HuH-7 (cell line): ENCODE results near the gene SUPT6H.
"Not testable (repeated sequence)": the region's sequence is repeated elsewhere in the genome, so short reads cannot be mapped to it uniquely, and the experiment has no call there.

Source experiments
- DNase-seq: peaks from one replicate; pipeline ENCODE4 v3.0.0; 2011; ENCODE audit warnings: low spot score

SUPT6H gene

GRCh38 chr17:28719021-28719433 is 57.0 kb downstream of the SUPT6H start:
- no peak for DNase-seq

- no peak for DNase-seq
Measured at GRCh38 chr17:28720247-28720996, 58.4 kb downstream of the SUPT6H start.

GRCh38 chr17:28720997-28721329 is 59.0 kb downstream of the SUPT6H start:
- DNase-seq = not testable (repeated sequence)

- no peak for DNase-seq
Measured at GRCh38 chr17:28722417-28723158, 60.6 kb downstream of the SUPT6H start.

GRCh38 chr17:28723159-28723835 is 61.3 kb downstream of the SUPT6H start:
- DNase-seq = no peak

GRCh38 chr17:28723836-28724499 is 62.0 kb downstream of the SUPT6H start:
- not testable (repeated sequence) for DNase-seq

- DNase-seq = no peak
Measured at GRCh38 chr17:28724500-28725165, 62.6 kb downstream of the SUPT6H start.

GRCh38 chr17:28725166-28725659 is 63.2 kb downstream of the SUPT6H start:
- DNase-seq = no peak

- DNase-seq = no peak
Measured at GRCh38 chr17:28725660-28726225, 63.7 kb downstream of the SUPT6H start.

- DNase-seq = peak; percentile 84
Measured at GRCh38 chr17:28726226-28726626, 64.2 kb downstream of the SUPT6H start, which contains the start of gene TLCD1. Gene TLCD1 (minus strand): TSS chr17:28726233. CDS start chr17:28726097, 136 bp downstream.

- peak; percentile 88 for DNase-seq
Measured at GRCh38 chr17:28726627-28727491, 64.9 kb downstream of the SUPT6H start.

- DNase-seq = peak; percentile 95
Measured at GRCh38 chr17:28728364-28729200, 66.6 kb downstream of the SUPT6H start, which contains the start of gene NEK8. Gene NEK8 (plus strand): TSS chr17:28728788. CDS start chr17:28728814, 26 bp downstream.

- no peak for DNase-seq
Measured at GRCh38 chr17:28729950-28730330, 67.9 kb downstream of the SUPT6H start.

- no peak for DNase-seq
Measured at GRCh38 chr17:28733346-28733745, 71.3 kb downstream of the SUPT6H start.

- no peak for DNase-seq
Measured at GRCh38 chr17:28734712-28735241, 72.8 kb downstream of the SUPT6H start.

- DNase-seq = no peak
Measured at GRCh38 chr17:28735242-28735722, 73.3 kb downstream of the SUPT6H start.

GRCh38 chr17:28735913-28736769 is 74.1 kb downstream of the SUPT6H start:
- not testable (repeated sequence) for DNase-seq

GRCh38 chr17:28737316-28737715 is 75.3 kb downstream of the SUPT6H start:
- no peak for DNase-seq
